DMS 273 (cell line): ENCODE data around the gene EPHB6.
A peak's percentile ranks its signal among the peaks of the same experiment; 100 is the strongest.

Experiments
- DNase-seq: peaks from one replicate; lab custom pipeline; 2025; ENCODE audit not compliant: unreplicated experiment; lab: John Stamatoyannopoulos, UW

Gene EPHB6

GRCh38 chr7:142863891-142864685 is 9.2 kb downstream of the EPHB6 start:
- no peak for DNase-seq

GRCh38 chr7:142864980-142865747 is 10.3 kb downstream of the EPHB6 start:
- no peak for DNase-seq

- DNase-seq, result no peak
Measured at GRCh38 chr7:142865766-142866165, 10.9 kb downstream of the EPHB6 start.

- peak; percentile 45 for DNase-seq
Measured at GRCh38 chr7:142866361-142867096, 11.7 kb downstream of the EPHB6 start.

GRCh38 chr7:142867097-142867378 is 12.2 kb downstream of the EPHB6 start:
- no peak for DNase-seq

- no peak for DNase-seq
Measured at GRCh38 chr7:142867398-142868187, 12.7 kb downstream of the EPHB6 start.

GRCh38 chr7:142868188-142868985 is 13.5 kb downstream of the EPHB6 start:
- no peak for DNase-seq

GRCh38 chr7:142868986-142869415 is 14.1 kb downstream of the EPHB6 start:
- no peak for DNase-seq

- DNase-seq, result no peak
Measured at GRCh38 chr7:142869434-142869833, 14.6 kb downstream of the EPHB6 start.

- no peak for DNase-seq
Measured at GRCh38 chr7:142870147-142870559, 15.3 kb downstream of the EPHB6 start.

- no peak for DNase-seq
Measured at GRCh38 chr7:142870566-142871259, 15.8 kb downstream of the EPHB6 start.

- no peak for DNase-seq
Measured at GRCh38 chr7:142871260-142872105, 16.6 kb downstream of the EPHB6 start.

GRCh38 chr7:142872106-142872675 is 17.3 kb downstream of the EPHB6 start:
- DNase-seq, result no peak

- DNase-seq, result peak; percentile 32
Measured at GRCh38 chr7:142873281-142873784, 18.5 kb downstream of the EPHB6 start.

GRCh38 chr7:142873871-142874270 is 19.0 kb downstream of the EPHB6 start:
- no peak for DNase-seq

GRCh38 chr7:142874409-142874808 is 19.5 kb downstream of the EPHB6 start:
- no peak for DNase-seq

GRCh38 chr7:142874837-142875236 is 20.0 kb downstream of the EPHB6 start:
- DNase-seq, result no peak

- DNase-seq, result no peak
Measured at GRCh38 chr7:142875456-142875855, 20.6 kb downstream of the EPHB6 start.
